GM19395 (cell line): Measurements from ENCODE around the gene CRIP2.

Experiments
- ATAC-seq: cut with Tn5 transposase; IDR thresholded peaks from one replicate; pipeline ENCODE4 v1.9.1; 2021; ENCODE audit warnings: mild to moderate bottlenecking, moderate library complexity; ENCODE audit not compliant: unreplicated experiment

CRIP2 gene

GRCh38 chr14:105474483-105475268 lies at the start of gene CRIP2:
TSS of gene CRIP2 (plus strand) at chr14:105474821. CDS start at chr14:105474863, 42 bp downstream.
- no peak for ATAC-seq

GRCh38 chr14:105424861-105425260 lies 49.8 kb upstream of the CRIP2 start:
- ATAC-seq: no peak

GRCh38 chr14:105425823-105426247 lies 48.8 kb upstream of the CRIP2 start:
- ATAC-seq: no peak

- no peak for ATAC-seq
Observed at GRCh38 chr14:105426416-105427130, 48.0 kb upstream of the CRIP2 start.

GRCh38 chr14:105427412-105427811 lies 47.2 kb upstream of the CRIP2 start:
- no peak for ATAC-seq

- no peak for ATAC-seq
Observed at GRCh38 chr14:105427936-105428485, 46.6 kb upstream of the CRIP2 start.

- no peak for ATAC-seq
Observed at GRCh38 chr14:105430042-105430441, 44.6 kb upstream of the CRIP2 start.

- no peak for ATAC-seq
Observed at GRCh38 chr14:105430565-105430964, 44.1 kb upstream of the CRIP2 start.

GRCh38 chr14:105431256-105431655 lies 43.4 kb upstream of the CRIP2 start:
- no peak for ATAC-seq

- no peak for ATAC-seq
Observed at GRCh38 chr14:105432657-105433056, 42.0 kb upstream of the CRIP2 start.

- no peak for ATAC-seq
Observed at GRCh38 chr14:105433161-105433605, 41.4 kb upstream of the CRIP2 start.

GRCh38 chr14:105436402-105436801 lies 38.2 kb upstream of the CRIP2 start:
- ATAC-seq: no peak

- ATAC-seq: no peak
Observed at GRCh38 chr14:105436891-105437722, 37.5 kb upstream of the CRIP2 start.

- ATAC-seq: no peak
Observed at GRCh38 chr14:105437723-105438500, 36.7 kb upstream of the CRIP2 start.

GRCh38 chr14:105439179-105439578 lies 35.4 kb upstream of the CRIP2 start:
- ATAC-seq: no peak

- no peak for ATAC-seq
Observed at GRCh38 chr14:105439710-105440553, 34.7 kb upstream of the CRIP2 start.

- no peak for ATAC-seq
Observed at GRCh38 chr14:105440554-105440900, 34.1 kb upstream of the CRIP2 start.

- ATAC-seq: no peak
Observed at GRCh38 chr14:105440992-105441391, 33.6 kb upstream of the CRIP2 start.

GRCh38 chr14:105442125-105442524 lies 32.5 kb upstream of the CRIP2 start:
- ATAC-seq: no peak
